DOHH2 (cell line): ENCODE measurements around the gene HHEX.

Experiments used
- CTCF ChIP-seq: fragments of 200-600 bp; sonication (generic); IDR thresholded peaks from one replicate; pipeline ENCODE4 v1.5.1; 2014; ENCODE audit warnings: antibody characterized with exemption, mild to moderate bottlenecking, low read depth, low read length; ENCODE audit not compliant: poor library complexity, severe bottlenecking
- EZH2phosphoT487 ChIP-seq: fragments of 200-600 bp; sonication (generic); IDR thresholded peaks from 2 replicates; pipeline ENCODE4 v1.6.1; 2017; ENCODE audit warnings: borderline replicate concordance, mild to moderate bottlenecking, antibody characterized with exemption, low read length, moderate library complexity, mixed read lengths

- TF ChIP-seq CTCF (no peak), EZH2phosphoT487 (no peak)
Observed at GRCh38 chr10:92714152-92714845, 24.5 kb downstream of the HHEX start.
